Muscle of back (tissue), 11 donors: ENCODE results near the gene GAD2. TPM values are rescaled to one million over a fixed set of nuclear protein-coding genes. Genes with fewer than 3 reads are reported as not detected.
"Not testable (repeated sequence)": the region's sequence is repeated elsewhere in the genome, so short reads cannot be mapped to it uniquely, and the experiment has no call there.

Source experiments
- DNase-seq, 3 donors: peaks; one replicate each; pipeline versions ENCODE4 v3.0.0 to v3.0.0-alpha.2; 2013
- polyA plus RNA-seq, 10 donors: library from polyadenylated mRNA; unstranded; fragments of 120-200 nt; gene quantifications; one replicate each; pipeline ENCODE4 v1.2.1, GENCODE V29; 2013; ENCODE audit not compliant: insufficient read length in 10 of 10

GAD2 gene
- polyA plus RNA-seq, 10 donors = 0.04 to 0.21 (median 0.11) TPM; not detected in 7

DNA sequence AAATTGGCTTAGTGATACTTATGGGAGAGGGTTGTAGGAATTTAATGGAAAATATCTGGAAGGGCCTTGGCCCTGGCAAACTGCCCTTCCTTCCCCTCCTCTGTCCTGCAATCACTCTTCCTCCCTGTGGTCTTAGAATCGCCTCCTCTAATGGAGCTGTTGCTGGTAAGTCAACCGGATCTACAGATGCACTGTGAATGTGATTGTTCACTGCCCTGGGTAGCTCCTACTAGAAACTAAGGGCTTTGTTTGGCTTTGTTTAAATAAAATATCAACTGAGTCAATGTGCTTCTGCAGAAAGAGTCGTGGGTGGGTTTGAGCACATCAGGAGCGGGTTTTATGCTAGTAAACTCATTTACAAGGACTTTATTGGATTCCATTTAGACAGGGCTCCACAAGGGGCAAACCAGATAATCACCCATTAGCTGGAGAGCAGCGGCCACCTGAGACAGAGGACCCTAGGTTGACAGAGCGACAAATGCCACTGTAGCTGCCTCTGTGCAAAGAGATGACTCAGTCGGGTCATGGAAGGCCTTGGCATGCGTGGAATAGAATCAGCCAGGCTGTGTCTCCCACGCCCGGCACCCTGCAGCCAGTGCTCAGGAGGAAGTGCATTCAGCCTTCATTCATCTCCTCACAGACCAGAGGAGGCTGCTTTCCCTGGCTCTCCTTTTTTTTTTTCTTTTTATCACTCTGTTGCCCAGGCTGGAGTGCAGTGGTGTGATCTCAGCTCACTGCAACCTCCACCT, 97.9 kb downstream of the GAD2 start:
- DNase-seq = no peak

DNA sequence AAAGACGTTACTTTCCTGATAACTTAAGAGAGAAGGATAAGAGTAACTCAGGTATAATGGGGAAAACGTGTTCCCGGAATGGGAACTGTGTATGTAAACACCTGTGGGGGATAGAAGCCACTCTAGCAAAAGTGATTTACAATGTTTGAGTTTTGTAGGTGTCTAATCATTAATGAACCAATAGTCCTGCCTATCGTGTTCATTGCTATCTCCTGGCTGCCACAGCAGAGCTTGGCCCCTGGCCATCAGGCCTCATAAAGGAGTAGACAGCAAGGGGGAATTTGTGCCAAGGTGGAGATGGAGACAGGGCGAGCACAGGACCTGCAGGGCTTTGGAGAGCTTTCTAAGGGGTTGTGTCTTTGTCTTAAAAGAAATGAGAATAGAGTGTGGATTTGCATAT, 102.1 kb downstream of the GAD2 start:
- no peak for DNase-seq

DNA sequence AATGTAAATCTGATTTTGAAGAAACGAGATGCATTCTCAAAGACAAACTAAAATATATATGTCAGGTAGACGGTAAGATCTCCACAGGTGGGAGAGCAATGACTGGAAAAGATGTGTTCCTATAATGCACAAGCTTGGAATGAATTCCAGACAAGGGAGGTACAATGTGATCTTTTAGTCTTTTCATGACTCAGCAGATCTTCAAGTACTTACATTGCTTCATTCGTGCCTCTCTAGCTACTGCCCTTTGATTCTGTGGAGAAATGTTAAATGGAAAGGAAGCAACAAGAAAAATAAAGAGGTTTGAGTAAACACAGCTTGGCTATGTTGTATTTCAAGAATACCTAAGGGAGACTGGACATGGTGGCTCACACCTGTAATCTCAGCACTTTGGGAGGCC, 106.6 kb downstream of the GAD2 start:
- DNase-seq = no peak

DNA sequence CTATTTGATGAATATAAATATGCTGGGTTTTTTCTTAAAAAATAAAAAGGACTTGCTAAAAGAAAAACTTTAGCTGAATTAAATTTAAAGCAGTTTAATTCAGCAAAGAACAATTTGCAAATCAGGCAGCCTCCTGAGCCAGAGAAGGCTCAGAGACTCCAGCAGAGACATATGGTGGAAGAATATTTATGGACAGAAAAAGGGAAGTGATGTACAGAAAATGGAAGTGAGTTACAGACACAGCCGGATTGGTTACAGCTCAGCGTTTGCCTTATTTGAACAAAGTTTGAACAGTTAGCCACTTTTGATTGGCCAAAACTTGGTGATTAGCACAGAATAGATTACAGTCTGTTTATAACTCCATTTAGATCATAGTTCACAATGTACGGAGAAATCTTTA, 110.3 kb downstream of the GAD2 start:
- no peak for DNase-seq

DNA sequence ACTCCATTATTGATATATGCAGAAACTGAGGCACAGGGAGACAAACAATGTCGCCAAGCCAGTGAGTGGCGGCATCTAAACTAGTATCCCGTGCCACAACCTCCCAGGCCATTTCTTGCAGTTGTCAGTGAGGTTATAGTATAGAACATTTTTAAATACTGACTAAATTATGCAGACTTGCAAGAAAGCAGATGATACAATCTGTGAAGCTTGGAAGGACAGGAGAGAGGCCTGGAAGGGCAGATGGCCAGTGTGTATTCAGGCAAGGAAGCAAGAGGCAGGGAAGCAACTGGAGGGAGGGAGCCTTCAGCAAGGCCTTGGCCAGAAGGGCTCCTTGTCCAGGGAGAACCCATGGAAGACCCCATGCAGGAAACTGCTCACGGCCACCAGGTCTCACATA, 111.2 kb downstream of the GAD2 start:
- no peak for DNase-seq

DNA sequence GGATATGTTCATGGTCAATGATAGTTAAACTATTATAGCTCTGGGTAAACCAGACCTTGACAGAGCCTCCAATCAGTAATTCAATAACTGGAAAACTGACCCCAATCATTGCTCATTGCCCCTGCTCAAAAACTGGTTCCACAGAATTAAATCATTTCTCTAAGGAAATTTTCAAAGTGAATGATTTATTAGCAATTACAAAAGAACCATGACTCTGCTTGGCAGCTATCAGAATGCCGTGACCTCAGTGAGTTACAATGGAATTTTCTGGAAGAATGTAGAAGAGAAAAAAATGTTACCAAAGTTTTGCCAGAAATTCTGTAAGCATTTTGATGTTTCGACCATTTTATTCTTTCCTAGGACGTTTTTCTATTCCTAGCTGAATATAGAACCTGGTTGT, 114.8 kb downstream of the GAD2 start:
- DNase-seq = peak in 1 of 3 donors; percentile 10

DNA sequence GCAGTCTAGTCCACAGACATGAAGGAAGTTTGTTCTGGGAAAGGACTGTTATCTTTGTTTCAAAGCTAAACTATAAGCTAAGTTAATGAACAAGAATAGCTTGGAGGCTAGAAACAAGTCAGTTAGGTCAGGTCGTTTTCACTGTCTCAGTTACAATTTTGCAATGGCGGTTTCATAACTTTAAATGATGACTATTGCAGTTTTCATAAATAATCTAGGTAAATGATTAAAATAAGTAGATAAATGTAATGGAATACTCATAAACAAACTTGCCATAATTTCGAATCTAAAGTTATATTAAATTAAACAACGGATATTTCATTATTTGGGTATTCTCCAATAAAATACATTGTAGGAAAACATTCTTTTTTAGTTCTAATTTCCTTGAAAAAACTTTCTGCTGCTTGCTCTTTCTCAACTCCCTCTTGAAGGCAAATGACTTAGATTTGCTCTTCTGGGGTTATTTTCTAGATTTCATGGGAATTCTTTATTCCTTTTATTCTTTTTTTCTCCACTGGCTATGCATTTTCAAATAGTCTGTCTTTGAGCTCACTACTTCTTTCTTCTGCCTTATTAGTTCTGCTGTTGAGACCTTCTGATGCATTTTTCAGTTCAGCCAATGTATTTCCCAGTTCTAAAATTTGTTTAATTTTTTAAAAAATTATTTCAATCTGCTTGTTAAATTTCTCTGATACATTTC, 117.8 kb downstream of the GAD2 start:
- no peak for DNase-seq

DNA sequence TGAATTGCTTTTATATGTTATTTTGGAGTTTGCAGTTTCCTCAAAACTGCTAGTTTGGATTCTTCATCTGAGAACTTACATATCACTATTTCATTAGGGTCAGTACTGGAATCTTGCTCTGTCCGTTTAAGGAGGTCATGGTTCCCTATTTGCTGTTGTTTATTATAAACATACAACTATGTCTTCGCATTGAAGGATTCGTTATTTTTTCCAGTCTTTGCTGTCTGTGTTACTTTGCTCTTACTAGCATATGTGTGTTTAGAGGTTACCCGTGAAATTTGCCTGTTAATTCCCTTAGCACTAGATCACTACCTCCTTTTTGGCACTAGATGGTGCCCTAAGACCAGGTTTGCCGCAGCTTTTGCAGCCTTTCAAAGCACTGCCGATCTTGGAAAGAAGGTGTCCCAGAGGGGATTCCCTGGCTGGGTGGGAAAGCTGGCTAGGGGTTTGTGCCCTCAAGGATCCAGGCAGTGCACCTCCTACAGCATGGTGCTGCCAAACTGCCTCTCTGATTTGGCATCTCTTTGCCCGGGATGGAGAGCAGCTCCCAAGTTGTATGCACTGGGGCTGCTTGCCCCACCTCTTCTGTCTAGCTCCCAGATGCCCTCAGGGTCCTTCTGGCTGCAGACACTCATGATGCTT, 118.5 kb downstream of the GAD2 start:
- DNase-seq = peak; percentile 18 to 57 (median 41)

DNA sequence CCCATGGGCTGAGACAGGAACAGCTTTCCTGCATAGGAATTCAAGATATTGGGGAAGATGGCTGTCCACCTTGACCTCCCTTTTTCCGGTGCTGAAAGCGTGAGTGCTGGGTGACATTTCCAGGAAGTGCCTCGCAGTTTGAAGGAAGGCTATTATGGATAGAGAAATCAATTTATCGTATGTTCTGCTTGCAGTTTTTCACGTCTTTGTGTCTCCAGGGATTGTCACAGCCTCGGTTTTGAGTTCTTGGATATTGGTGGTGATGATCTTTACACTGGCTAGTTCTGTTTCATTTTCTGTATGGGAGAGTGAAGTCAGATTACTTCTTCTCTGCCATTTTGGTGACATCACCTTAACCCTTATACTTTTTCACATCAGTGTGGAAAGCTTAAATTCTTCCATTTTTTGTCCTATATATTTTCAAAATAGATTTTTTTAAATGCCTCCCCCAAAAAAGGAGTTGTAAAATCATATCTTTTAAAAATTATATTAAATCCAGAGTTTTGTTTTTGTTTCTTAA, 119.1 kb downstream of the GAD2 start:
- DNase-seq = no peak

DNA sequence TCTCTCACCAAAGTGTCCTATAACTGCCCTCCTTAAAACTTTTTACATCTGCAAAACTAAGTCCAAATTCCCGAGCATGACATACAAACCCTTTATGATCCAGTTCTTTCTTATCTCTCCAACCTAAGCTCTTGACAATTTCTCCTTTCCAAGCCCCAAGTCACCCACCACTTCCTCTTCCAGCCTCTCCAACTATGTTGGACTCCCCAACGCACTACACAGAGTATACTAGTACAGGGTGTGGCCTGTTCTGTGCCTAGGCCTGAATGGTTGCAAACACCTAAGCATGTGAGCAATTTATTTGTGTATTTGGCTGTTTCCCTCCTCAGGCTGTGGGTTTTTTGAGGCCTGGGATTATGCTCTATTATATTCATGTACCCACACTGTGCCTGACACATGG, 120.4 kb downstream of the GAD2 start:
- DNase-seq = no peak

DNA sequence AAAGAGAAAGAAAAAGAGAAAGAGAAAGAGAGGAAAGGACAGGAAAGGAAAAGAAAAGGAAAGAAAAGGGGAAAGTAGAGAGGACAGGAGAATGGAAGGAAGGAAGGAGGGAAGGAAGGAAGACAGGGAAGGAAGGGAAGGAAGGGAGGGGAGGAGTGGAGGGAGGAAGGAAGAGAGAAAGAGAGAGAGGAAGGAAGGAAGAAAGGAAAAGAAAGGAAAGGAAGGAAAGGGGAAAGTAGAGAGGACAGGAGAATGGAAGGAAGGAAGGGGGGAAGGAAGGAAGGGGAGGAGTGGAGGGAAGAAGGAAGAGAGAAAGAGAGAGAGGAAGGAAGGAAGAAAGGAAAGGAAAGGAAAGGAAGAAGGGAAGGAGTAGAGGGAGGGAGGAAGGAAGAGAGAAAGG, 125.1 kb downstream of the GAD2 start:
- no peak for DNase-seq

DNA sequence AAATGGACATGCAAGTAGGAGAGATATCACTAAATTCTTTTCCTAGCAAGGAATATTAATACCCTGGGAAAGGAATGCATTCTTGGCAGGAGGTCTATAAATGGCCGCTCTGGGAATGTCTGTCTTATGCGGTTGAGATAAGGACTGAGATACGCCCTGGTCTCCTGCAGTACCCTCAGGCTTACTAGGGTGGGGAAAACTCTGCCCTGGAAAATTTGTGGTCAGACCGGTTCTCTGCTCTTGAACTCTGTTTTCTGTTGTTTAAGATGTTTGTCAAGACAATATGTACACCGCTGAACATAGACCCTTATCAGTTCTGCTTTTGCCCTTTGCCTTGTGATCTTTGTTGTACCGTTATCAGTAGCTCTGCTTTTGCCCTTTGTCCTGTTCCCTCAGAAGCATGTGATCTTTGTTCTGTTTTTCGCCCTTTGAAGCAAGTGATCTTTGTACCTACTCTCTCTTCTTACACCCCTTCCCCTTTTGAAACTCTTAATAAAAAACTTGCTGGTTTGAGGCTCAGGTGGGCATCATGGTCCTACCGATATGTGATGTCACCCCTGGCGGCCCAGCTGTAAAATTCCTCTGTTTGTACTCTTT, 132.3 kb downstream of the GAD2 start:
- DNase-seq = not testable (repeated sequence)

Other genes starting within 250 kb of the GAD2 start
- 1 to 10 TPM; 1.2 to 6.1 (median 2.7) TPM for gene APBB1IP, start 221.6 kb downstream of the GAD2 start, polyA plus RNA-seq